ENCODE measurements around the gene C1orf232.

The C1orf232 gene

DNA sequence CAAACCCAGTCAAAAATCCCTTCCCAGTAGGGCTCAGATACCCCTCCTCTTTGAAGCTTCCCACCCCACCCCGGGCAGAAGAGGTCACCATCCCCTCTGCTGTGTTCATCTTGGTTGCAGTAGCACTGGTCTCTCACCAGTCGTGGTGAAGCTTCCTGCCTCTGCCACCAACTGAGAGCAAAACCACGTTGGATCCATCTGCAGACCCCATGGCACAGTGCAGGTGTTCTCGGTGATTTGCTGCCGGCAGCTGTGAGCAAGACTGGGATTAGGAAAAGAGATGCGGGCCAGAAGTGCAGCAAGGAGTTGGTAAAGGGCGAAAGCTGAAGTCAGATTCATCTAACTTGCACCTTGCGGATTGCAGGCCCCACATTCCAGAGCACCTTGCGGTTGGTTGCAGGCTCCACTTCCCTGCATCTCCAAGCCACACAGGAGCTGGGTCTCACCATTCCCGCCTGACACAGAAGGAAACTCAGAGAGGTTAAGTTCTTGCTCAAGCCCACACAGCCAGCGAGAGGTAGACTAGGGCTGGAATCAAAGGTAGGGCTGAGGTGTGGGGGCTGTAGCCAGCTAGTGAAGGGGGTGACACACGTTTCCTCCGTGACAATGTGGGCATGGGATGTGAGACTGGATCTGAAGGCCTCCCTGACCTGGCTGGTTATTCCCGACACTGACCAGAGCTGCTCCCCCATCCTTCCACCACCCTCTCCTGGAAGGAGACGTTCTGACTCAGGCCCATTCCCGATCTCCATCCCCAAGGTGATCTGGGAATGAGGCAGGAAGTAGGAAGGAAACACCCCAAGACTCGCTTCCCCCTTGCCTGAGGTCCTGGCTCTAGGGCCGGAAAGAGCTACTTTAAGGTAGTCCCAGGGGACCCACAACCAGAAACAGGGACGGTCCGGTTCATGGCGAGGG lies 13.1 kb downstream of the C1orf232 start:
- Histone ChIP-seq H3K9ac (ENCODE audit: insufficient read length) (no peak overlapping the region), H3K9me3 (ENCODE audit: low read depth, low read length) (no peaks in the 10 kb centered on the region), H3K4me3 (no peak overlapping the region), H3K27ac (no peak overlapping the region), H3K36me3 (ENCODE audit: insufficient read depth, low read length) (no peaks in the 10 kb centered on the region)
- DNase-seq (ENCODE audit: low read depth, low spot score): no peak
- TF ChIP-seq FOXP2 (optimal IDR thresholded peaks at IDR 0.05; ENCODE audit: control extremely low read depth, extremely low read length, insufficient read depth) (no peak), POLR2AphosphoS5 (IDR thresholded peaks at IDR 0.05; ENCODE audit: borderline replicate concordance, low read depth, low read length) (no peak), EZH2 (IDR thresholded peaks at IDR 0.05) (no peak)

DNA sequence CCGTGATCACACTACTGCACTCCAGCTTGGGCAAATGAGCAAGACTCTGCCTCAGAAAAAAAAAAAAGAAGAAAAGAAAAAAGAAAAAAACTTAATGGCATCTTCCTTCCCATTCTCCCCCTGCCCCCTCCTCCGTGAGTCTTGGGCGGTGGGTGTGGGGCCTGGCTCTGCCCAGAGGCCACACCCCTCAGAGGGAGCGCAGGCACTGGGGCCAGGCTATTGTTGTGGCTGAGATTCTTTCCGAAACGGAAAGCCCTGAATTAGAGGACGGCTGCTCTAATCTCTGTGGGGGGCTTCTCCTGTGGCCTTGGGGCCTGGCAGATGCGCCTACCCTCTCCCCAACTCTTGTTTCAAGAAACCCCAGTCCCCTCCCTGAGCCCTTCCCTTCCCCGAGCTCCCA lies 14.0 kb downstream of the C1orf232 start:
- no peak for DNase-seq (ENCODE audit: low read depth, low spot score)
- no peak overlapping the region for H3K4me3 ChIP-seq
- TF ChIP-seq EZH2 (IDR thresholded peaks at IDR 0.05) (no peak), POLR2AphosphoS5 (IDR thresholded peaks at IDR 0.05; ENCODE audit: borderline replicate concordance, low read depth, low read length) (no peak), FOXP2 (optimal IDR thresholded peaks at IDR 0.05; ENCODE audit: control extremely low read depth, extremely low read length, insufficient read depth) (no peak)
- H3K36me3 ChIP-seq (ENCODE audit: insufficient read depth, low read length): no peaks in the 10 kb centered on the region
- H3K27ac ChIP-seq: no peak overlapping the region
- H3K9ac ChIP-seq (ENCODE audit: insufficient read length): no peak overlapping the region
- H3K9me3 ChIP-seq (ENCODE audit: low read depth, low read length): no peaks in the 10 kb centered on the region

DNA sequence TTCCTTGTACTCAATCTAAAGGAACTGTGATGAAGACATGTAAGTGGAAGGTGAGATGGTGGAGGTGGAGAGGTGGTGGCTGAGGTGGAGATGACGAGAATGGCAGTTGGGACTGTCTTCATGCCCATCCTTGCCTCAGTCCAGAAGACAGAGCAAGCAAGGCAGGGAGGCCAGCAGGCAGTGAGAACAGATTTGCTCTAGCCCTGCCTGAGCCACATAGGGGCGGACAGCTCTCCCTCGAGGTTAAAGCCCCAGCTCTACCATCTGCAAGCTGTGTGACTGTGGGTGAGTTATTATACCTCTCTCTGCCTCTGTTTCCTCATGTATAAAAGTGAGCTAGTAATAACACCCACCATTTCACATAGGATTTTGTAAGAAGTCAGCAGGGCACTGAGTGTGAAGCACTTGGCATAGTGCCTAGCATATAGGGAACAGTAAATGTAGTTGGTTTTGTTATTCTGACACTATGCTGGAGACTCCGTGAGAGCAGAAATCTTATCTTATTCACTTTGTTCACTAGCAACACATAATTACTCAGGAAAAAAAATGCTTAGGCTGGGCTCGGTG lies 14.7 kb downstream of the C1orf232 start:
- no peak for DNase-seq (ENCODE audit: low read depth, low spot score)
- no peak overlapping the region for H3K27ac ChIP-seq
- TF ChIP-seq EZH2 (IDR thresholded peaks at IDR 0.05): no peak
- no peak for TF ChIP-seq POLR2AphosphoS5 (IDR thresholded peaks at IDR 0.05; ENCODE audit: borderline replicate concordance, low read depth, low read length)
- no peak for TF ChIP-seq FOXP2 (optimal IDR thresholded peaks at IDR 0.05; ENCODE audit: control extremely low read depth, extremely low read length, insufficient read depth)
- H3K9me3 ChIP-seq (ENCODE audit: low read depth, low read length): no peaks in the 10 kb centered on the region
- H3K36me3 ChIP-seq (ENCODE audit: insufficient read depth, low read length): no peaks in the 10 kb centered on the region
- H3K4me3 ChIP-seq: no peak overlapping the region
- H3K9ac ChIP-seq (ENCODE audit: insufficient read length): no peak overlapping the region

DNA sequence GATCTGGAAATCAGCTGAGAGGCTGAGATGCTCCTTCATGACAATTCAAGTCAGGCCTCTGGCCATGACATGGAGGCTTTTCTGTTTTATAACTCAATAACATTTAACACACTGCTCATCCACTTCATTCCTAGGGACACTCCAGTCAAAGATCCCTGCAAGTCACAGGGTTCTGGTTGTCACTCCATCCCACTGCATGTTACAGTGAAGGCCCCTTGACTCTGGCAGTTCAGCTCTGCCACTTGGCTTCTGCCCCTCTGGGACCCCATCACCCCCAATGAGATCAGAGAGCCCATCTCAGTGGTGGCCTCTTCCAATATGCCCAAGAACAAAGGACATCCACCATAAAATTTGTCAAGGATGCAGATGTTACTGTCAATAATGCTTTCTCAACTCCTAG lies 19.9 kb downstream of the C1orf232 start:
- H3K27ac ChIP-seq: no peak overlapping the region
- no peak for DNase-seq (ENCODE audit: low read depth, low spot score)
- no peak for TF ChIP-seq EZH2 (IDR thresholded peaks at IDR 0.05)
- TF ChIP-seq FOXP2 (optimal IDR thresholded peaks at IDR 0.05; ENCODE audit: control extremely low read depth, extremely low read length, insufficient read depth): no peak
- TF ChIP-seq POLR2AphosphoS5 (IDR thresholded peaks at IDR 0.05; ENCODE audit: borderline replicate concordance, low read depth, low read length): no peak
- no peak overlapping the region for H3K9ac ChIP-seq (ENCODE audit: insufficient read length)
- no peaks in the 10 kb centered on the region for H3K9me3 ChIP-seq (ENCODE audit: low read depth, low read length)
- no peak overlapping the region for H3K4me3 ChIP-seq
- no peaks in the 10 kb centered on the region for H3K36me3 ChIP-seq (ENCODE audit: insufficient read depth, low read length)

DNA sequence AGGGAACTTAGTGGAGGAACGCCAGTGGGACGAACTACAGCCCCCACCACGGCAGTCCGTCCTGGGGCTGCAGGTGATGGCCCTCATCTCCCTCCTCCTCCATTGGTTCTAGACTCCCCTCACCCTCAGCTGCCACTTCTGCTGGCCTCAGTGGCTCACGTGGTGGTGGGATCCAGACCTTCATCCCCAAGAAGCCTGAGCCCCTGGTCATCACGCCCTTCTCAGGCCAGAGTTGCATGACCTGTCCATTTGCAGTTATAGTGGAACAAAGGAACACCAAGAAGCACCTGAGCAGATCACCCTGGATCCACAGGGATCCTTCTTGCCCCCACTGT lies 22.8 kb downstream of the C1orf232 start:
- H3K4me3 ChIP-seq: no peak overlapping the region

DNA sequence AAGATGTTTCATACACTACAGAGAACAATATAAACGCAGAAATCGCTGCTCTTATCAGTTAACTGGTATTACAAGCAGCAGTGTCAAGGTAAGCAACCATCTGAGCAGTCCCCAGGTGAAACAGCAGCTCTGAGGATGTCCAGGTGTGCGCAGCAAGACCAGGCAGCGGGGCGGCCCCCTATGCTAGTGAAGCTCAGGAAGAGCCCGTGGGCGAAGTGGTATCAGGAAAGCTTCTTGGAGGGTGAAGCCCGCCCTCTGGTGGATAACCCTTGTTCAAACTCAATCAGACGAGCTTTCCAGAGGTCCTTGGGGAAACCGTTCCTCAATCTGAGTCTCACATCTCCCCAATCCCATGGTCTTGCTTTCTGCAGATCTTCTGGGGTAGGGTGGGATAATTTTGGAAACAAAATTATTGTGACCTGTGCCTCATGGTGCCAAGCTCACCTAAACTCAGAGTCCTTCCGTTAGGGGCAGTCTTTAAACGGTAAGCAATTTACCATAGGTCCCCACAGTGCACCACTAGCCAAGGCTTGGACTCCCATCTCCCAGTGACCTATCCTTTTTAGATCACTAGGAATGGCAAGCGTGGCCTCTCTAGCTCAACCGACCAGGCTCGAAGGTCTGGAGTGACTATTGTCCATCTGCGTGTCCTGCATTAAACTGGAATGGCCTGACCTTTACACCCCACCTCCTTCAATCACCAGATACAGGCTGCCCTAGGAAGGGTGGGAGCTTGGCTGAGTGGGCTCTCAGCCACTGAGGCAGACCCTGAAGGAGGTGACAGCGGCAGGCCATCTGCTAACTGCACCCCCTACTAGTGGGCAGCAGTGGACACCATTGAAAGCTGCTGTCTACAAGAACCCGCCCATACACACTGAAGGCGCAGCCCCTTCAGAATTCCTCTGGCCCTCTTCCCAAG lies 23.5 kb downstream of the C1orf232 start:
- no peaks in the 10 kb centered on the region for H3K36me3 ChIP-seq (ENCODE audit: insufficient read depth, low read length)
- TF ChIP-seq EZH2 (IDR thresholded peaks at IDR 0.05): no peak
- peak; percentile 35 for DNase-seq (ENCODE audit: low read depth, low spot score)
- H3K9me3 ChIP-seq (ENCODE audit: low read depth, low read length): no peaks in the 10 kb centered on the region
- no peak overlapping the region for H3K9ac ChIP-seq (ENCODE audit: insufficient read length)
- H3K27ac ChIP-seq: no peak overlapping the region
- H3K4me3 ChIP-seq: no peak overlapping the region

More for the DNA sequence above, 22.8 kb downstream of the C1orf232 start:
- Histone ChIP-seq H3K9ac (ENCODE audit: insufficient read length) (no peak overlapping the region), H3K36me3 (ENCODE audit: insufficient read depth, low read length) (no peaks in the 10 kb centered on the region), H3K27ac (no peak overlapping the region), H3K9me3 (ENCODE audit: low read depth, low read length) (no peaks in the 10 kb centered on the region)
- DNase-seq (ENCODE audit: low read depth, low spot score): no peak
- TF ChIP-seq FOXP2 (optimal IDR thresholded peaks at IDR 0.05; ENCODE audit: control extremely low read depth, extremely low read length, insufficient read depth) (no peak), POLR2AphosphoS5 (IDR thresholded peaks at IDR 0.05; ENCODE audit: borderline replicate concordance, low read depth, low read length) (no peak), EZH2 (IDR thresholded peaks at IDR 0.05) (no peak)

DNA sequence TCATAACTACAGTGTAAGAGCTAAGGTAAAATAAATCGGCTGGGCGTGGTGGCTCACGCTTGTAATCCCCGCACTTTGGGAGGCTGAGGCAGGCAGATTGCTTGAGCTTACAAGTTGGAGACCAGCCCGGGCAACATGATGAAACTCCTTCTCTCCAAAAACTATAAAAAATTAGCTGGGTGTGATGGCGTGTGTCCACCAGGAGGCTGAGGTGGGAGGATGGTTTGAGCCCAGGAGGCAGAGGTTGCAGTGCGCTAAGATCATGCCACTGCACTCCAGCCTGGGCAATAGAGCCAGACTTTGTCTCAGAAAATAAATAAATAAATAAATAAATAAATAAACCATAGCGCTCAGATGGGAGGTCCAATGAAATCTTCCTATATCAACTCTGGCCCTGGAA lies 26.6 kb downstream of the C1orf232 start:
- Histone ChIP-seq H3K36me3 (ENCODE audit: insufficient read depth, low read length) (no peaks in the 10 kb centered on the region), H3K9me3 (ENCODE audit: low read depth, low read length) (no peaks in the 10 kb centered on the region), H3K4me3 (no peak overlapping the region), H3K9ac (ENCODE audit: insufficient read length) (no peak overlapping the region), H3K27ac (no peak overlapping the region)
- TF ChIP-seq EZH2 (IDR thresholded peaks at IDR 0.05): no peak
- no peak for TF ChIP-seq FOXP2 (optimal IDR thresholded peaks at IDR 0.05; ENCODE audit: control extremely low read depth, extremely low read length, insufficient read depth)
- no peak for TF ChIP-seq POLR2AphosphoS5 (IDR thresholded peaks at IDR 0.05; ENCODE audit: borderline replicate concordance, low read depth, low read length)
- no peak for DNase-seq (ENCODE audit: low read depth, low spot score)

DNA sequence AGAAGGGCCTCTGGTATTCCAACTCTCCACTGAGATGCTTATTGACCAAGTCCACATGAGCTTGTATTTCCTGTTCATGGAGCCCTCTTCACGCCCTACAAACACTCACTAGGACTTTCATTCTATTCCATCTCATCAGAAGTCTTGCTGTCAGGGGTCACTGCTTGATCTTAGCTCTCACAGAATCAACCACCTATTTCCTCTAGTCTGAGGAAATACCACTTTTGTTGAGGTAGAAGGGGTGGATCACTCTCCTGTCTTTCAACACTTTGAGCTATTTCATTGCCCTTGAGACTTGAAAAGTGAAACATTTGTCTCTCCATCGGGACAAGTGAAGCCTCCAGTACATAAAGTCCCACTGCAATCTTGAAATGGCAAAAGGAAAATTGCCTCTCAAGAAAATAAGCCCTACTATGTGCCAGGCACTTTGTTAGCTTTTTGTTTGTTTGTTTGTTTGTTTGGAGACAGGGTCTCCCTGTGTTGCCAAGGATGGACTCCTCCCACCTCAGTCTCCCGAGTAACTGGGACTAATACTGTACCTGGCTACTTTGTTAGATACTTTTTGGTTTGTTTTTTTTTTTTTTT lies 29.7 kb downstream of the C1orf232 start:
- Histone ChIP-seq H3K4me3 (no peak overlapping the region), H3K27ac (no peak overlapping the region), H3K9me3 (ENCODE audit: low read depth, low read length) (no peaks in the 10 kb centered on the region), H3K9ac (ENCODE audit: insufficient read length) (no peak overlapping the region), H3K36me3 (ENCODE audit: insufficient read depth, low read length) (no peaks in the 10 kb centered on the region)
- no peak for TF ChIP-seq POLR2AphosphoS5 (IDR thresholded peaks at IDR 0.05; ENCODE audit: borderline replicate concordance, low read depth, low read length)
- no peak for TF ChIP-seq EZH2 (IDR thresholded peaks at IDR 0.05)
- no peak for TF ChIP-seq FOXP2 (optimal IDR thresholded peaks at IDR 0.05; ENCODE audit: control extremely low read depth, extremely low read length, insufficient read depth)
- DNase-seq (ENCODE audit: low read depth, low spot score): no peak
